GM19468 (cell line): ENCODE data around the gene IL20RA.

Experiments used
- ATAC-seq: cut with Tn5 transposase; IDR thresholded peaks from one replicate; pipeline ENCODE4 v1.9.1; 2021; ENCODE audit warnings: mild to moderate bottlenecking, moderate library complexity, moderate number of reproducible peaks; ENCODE audit not compliant: unreplicated experiment; ENCODE audit errors: extremely low read depth

The IL20RA gene

GRCh38 chr6:136950436-136951126 is 94.2 kb downstream of the IL20RA start:
- ATAC-seq = no peak
